Measurements from ENCODE around the gene LRP8.

GRCh38 chr1:53342735-53343470 lies 15.0 kb upstream of the LRP8 start:
- no peak for TF ChIP-seq CTCF (conservative IDR thresholded peaks at IDR 0.05)
- no peak for TF ChIP-seq ZFX (IDR thresholded peaks at IDR 0.05)
